Measurements from ENCODE around the gene ZNF37A.

- TF ChIP-seq POLR2AphosphoS5 (IDR thresholded peaks at IDR 0.05) (no peak), POLR2A (IDR thresholded peaks at IDR 0.05) (no peak), CTCF (IDR thresholded peaks at IDR 0.05) (no peak)
Observed at GRCh38 chr10:38157270-38157685, 63.1 kb downstream of the ZNF37A start.
